Endodermal cell (in vitro differentiated cells): Measurements from ENCODE around the gene DDHD1. TPM values are rescaled to one million over a fixed set of nuclear protein-coding genes. Genes with fewer than 3 reads are reported as not detected.

Source experiments
- DNase-seq: peaks from one replicate; pipeline ENCODE4 v3.0.0-alpha.2; 2017
- H3K27ac ChIP-seq: 2 replicates; pipeline ENCODE4 v1.5.1; 2013; ENCODE audit warnings: mild to moderate bottlenecking, low read depth, low read length, moderate library complexity
- H3K27me3 ChIP-seq: 2 replicates; pipeline ENCODE4 v1.6.1; 2013; ENCODE audit warnings: mild to moderate bottlenecking, low read length, moderate library complexity; ENCODE audit not compliant: insufficient read depth, control insufficient read depth, poor library complexity, severe bottlenecking
- H3K36me3 ChIP-seq: 2 replicates; pipeline ENCODE4 v1.7.0; 2013; ENCODE audit warnings: mild to moderate bottlenecking, low read length, moderate library complexity; ENCODE audit not compliant: control insufficient read depth, insufficient read depth
- H3K4me1 ChIP-seq: one replicate; pipeline ENCODE4 v1.7.0; 2013; ENCODE audit warnings: low read length; ENCODE audit not compliant: control insufficient read depth, insufficient read depth
- H3K4me3 ChIP-seq: 2 replicates; pipeline ENCODE4 v1.5.1; 2013; ENCODE audit warnings: mild to moderate bottlenecking, low read length, moderate library complexity
- H3K9ac ChIP-seq: 2 replicates; pipeline ENCODE4 v1.6.1; 2013; ENCODE audit warnings: mild to moderate bottlenecking, low read length, moderate library complexity; ENCODE audit not compliant: poor library complexity, severe bottlenecking; ENCODE audit errors: extremely low read depth
- H3K9me3 ChIP-seq: 2 replicates; pipeline ENCODE4 v1.6.1; 2013; ENCODE audit warnings: mild to moderate bottlenecking, low read length, moderate library complexity; ENCODE audit not compliant: control insufficient read depth
- H3K27ac Mint-ChIP-seq: 2 replicates; pipeline ENCODE4 v1.8.0; 2020; ENCODE audit warnings: mixed read lengths
- H3K27me3 Mint-ChIP-seq: 2 replicates; pipeline ENCODE4 v1.8.0; 2021; ENCODE audit warnings: mild to moderate bottlenecking, mixed read lengths; ENCODE audit not compliant: insufficient read depth
- H3K36me3 Mint-ChIP-seq: 2 replicates; pipeline ENCODE4 v1.8.0; 2020; ENCODE audit warnings: low read depth, mixed read lengths
- H3K4me1 Mint-ChIP-seq: 2 replicates; pipeline ENCODE4 v1.8.0; 2020; ENCODE audit warnings: mixed read lengths
- H3K4me3 Mint-ChIP-seq: 2 replicates; pipeline ENCODE4 v1.8.0; 2020; ENCODE audit warnings: mild to moderate bottlenecking, moderate library complexity, mixed read lengths
- H3K9me3 Mint-ChIP-seq: 2 replicates; pipeline ENCODE4 v1.8.0; 2020; ENCODE audit warnings: mild to moderate bottlenecking, mixed read lengths
- WGBS, 2 experiments: methylation state at CpG; one replicate each; pipeline versions ENCODE4 v1.1.5 to v1.1.7; 2013; ENCODE audit warnings: missing lambda C conversion rate in 2 of 2, mixed read lengths in 1 of 2; ENCODE audit not compliant: insufficient coverage in 1 of 2, insufficient read length in 1 of 2; 5-methylcytosine and 5-hydroxymethylcytosine counted together
- total RNA-seq, 2 donors: library from RNA; stranded (reverse); fragmentation: NEBNext Ultra II Directional in 1 of 2; extraction: Animal tissue kit (Norgen Biotek cat#: 25700) in 1 of 2; gene quantifications; 2 replicates in 1 of 2; 3 replicates in 1 of 2; pipeline ENCODE4 v1.2.1, GENCODE V29; 2021
- TF ChIP-seq, protein P1 (sequence below): fragments of 200-600 bp; sonication (generic); conservative IDR thresholded peaks from 2 replicates; pipeline ENCODE4 v1.5.0; 2021; ENCODE audit warnings: antibody characterized with exemption, mild to moderate bottlenecking

DDHD1 gene
- total RNA-seq, 2 donors from 2014 or later, result 26.2 to 27.1 TPM

DNA sequence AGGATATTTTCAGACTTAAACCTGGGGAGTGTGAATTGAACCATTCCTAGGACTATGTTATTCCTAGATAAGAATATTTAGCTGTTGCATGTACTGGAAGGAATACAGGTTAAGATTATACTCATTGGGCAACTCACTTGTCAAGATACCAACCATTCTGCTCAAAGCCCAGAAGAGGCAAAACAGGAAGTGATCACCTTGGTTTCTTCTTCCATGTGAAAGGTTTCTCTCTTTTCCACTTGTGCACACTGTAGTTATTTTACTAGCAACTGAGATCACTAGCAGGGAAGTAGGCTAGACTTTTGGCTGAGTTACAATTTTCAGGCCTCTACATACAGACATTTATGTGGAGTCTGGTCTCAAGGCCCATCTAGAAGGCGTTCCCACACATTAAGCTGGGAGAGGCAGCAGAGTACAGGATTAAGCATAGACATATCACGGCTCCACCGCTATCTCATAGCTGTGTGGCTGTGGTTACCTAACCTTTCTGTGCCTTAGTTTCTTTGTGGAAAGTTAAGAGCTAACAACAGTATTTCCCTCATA is 118.4 kb downstream of the DDHD1 start:
- Histone ChIP-seq H3K36me3 (peaks cover 64% of the 10 kb centered on the region), H3K27ac (no peak overlapping the region), H3K4me1 (no peaks in the 10 kb centered on the region), H3K9me3 (no peaks in the 10 kb centered on the region), H3K27me3 (no peaks in the 10 kb centered on the region), H3K9ac (no peak overlapping the region), H3K4me3 (no peak overlapping the region)
- no peaks in the 10 kb centered on the region for H3K4me1 Mint-ChIP-seq
- no peak overlapping the region for H3K4me3 Mint-ChIP-seq
- TF ChIP-seq, protein P1, sequence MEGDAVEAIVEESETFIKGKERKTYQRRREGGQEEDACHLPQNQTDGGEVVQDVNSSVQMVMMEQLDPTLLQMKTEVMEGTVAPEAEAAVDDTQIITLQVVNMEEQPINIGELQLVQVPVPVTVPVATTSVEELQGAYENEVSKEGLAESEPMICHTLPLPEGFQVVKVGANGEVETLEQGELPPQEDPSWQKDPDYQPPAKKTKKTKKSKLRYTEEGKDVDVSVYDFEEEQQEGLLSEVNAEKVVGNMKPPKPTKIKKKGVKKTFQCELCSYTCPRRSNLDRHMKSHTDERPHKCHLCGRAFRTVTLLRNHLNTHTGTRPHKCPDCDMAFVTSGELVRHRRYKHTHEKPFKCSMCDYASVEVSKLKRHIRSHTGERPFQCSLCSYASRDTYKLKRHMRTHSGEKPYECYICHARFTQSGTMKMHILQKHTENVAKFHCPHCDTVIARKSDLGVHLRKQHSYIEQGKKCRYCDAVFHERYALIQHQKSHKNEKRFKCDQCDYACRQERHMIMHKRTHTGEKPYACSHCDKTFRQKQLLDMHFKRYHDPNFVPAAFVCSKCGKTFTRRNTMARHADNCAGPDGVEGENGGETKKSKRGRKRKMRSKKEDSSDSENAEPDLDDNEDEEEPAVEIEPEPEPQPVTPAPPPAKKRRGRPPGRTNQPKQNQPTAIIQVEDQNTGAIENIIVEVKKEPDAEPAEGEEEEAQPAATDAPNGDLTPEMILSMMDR, result no peak
- WGBS, 2 experiments, result 95 to 100% methylated on average over 3 of the region's 3 CpGs
- H3K9me3 Mint-ChIP-seq, result peaks cover 4% of the 10 kb centered on the region
- no peak for DNase-seq
- no peaks in the 10 kb centered on the region for H3K27me3 Mint-ChIP-seq
- peaks cover 32% of the 10 kb centered on the region for H3K36me3 Mint-ChIP-seq
- H3K27ac Mint-ChIP-seq, result peak overlapping the region; percentile 7

DNA sequence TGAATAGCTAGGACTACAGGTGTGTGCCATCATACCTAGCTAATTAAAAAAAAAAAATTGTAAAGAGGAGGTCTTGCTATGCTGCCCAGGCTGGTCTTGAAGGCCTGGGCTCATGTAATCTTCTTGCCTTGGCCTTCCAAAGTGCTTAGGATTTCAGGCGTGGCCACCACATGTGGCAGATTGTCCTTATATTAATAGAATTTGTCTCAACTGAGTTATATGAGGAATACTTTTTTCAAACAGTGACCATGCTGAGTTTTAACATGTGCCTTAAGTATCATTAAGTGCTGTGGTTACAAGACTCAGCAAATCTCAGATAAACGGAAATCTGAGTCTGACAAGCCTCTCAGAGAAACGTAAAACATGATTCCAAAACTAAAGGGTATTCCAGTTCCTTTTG is 119.1 kb downstream of the DDHD1 start:
- H3K4me3 ChIP-seq, result no peak overlapping the region
- Mint-ChIP-seq H3K9me3 (peaks cover 4% of the 10 kb centered on the region), H3K4me3 (no peak overlapping the region), H3K27me3 (no peaks in the 10 kb centered on the region), H3K4me1 (no peaks in the 10 kb centered on the region), H3K27ac (no peak overlapping the region), H3K36me3 (peaks cover 26% of the 10 kb centered on the region)
- H3K27ac ChIP-seq, result no peak overlapping the region
- 92 to 93% methylated on average over 2 to 3 of the region's 3 CpGs for WGBS, 2 experiments
- peaks cover 57% of the 10 kb centered on the region for H3K36me3 ChIP-seq
- no peaks in the 10 kb centered on the region for H3K4me1 ChIP-seq
- H3K9me3 ChIP-seq, result no peaks in the 10 kb centered on the region
- H3K9ac ChIP-seq, result no peak overlapping the region
- H3K27me3 ChIP-seq, result no peaks in the 10 kb centered on the region
- TF ChIP-seq, protein P1, result no peak
- no peak for DNase-seq

DNA sequence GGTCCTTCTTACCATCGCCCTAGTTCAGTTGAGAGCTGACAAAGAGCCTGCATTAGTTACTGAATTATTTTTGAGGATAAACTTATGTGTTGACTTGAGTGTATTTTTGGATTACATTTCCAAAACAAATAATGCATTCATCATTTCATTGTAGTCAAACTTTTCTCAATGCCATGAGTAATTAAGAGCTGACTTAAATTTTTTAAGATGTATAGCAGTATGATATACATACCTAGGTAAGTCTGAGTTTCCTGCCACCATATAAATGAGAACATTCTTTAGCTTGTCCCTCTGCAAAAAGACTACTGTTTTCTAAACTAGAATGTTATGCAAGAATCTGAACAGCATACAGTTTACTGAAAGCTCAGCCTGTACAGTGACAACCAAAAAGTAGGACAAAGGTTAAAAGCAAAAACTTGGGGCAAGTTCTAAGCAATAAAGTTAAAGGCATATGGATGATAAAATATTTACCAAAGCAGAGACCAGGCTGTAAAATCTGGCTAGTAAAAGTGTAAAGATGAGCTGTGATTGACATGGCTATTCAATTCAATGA is 120.2 kb downstream of the DDHD1 start:
- TF ChIP-seq, protein P1, result no peak
- WGBS, 2 experiments, result 85% methylated on average over 1 of the region's 1 CpG; no CpG with 5 or more reads in 1 of the 2 experiments
- no peaks in the 10 kb centered on the region for H3K9me3 ChIP-seq

More for the DNA sequence above, 120.2 kb downstream of the DDHD1 start:
- Mint-ChIP-seq H3K4me3 (no peak overlapping the region), H3K27me3 (no peaks in the 10 kb centered on the region), H3K9me3 (peaks cover 4% of the 10 kb centered on the region), H3K27ac (no peak overlapping the region), H3K4me1 (no peaks in the 10 kb centered on the region), H3K36me3 (peaks cover 15% of the 10 kb centered on the region)
- Histone ChIP-seq H3K9ac (no peak overlapping the region), H3K27ac (no peak overlapping the region), H3K27me3 (no peaks in the 10 kb centered on the region), H3K4me3 (no peak overlapping the region), H3K4me1 (no peaks in the 10 kb centered on the region), H3K36me3 (peaks cover 49% of the 10 kb centered on the region)
- no peak for DNase-seq
